ENCODE results near the gene EEF1AKMT4. TPM values are rescaled to one million over a fixed set of nuclear protein-coding genes. Genes with fewer than 3 reads are reported as not detected.
A peak's percentile ranks its signal among the peaks of the same experiment; 100 is the strongest.

The EEF1AKMT4 gene
- total and polyA plus RNA-seq, 2 experiments from 2014 or later: 4.3 to 10.6 TPM

GRCh38 chr3:184239221-184239620 is 10.3 kb upstream of the EEF1AKMT4 start:
- TF ChIP-seq CTCF (IDR thresholded peaks at IDR 0.05; ENCODE audit: low read depth, low read length): no peak
- no peak for DNase-seq (ENCODE audit: low read depth in 1 of 2, low spot score in 1 of 2)
- no peaks in the 10 kb centered on the region for H3K9me3 ChIP-seq (ENCODE audit: low read depth)
- no peak overlapping the region for H3K27ac ChIP-seq
- peaks cover 5% of the 10 kb centered on the region for H3K36me3 ChIP-seq
- H3K27me3 ChIP-seq: peaks cover 46% of the 10 kb centered on the region
- no peaks in the 10 kb centered on the region for H3K4me1 ChIP-seq (ENCODE audit: low read depth)
- no peak overlapping the region for H3K4me3 ChIP-seq

- no peak for DNase-seq (ENCODE audit: low read depth in 1 of 2, low spot score in 1 of 2)
- no peaks in the 10 kb centered on the region for H3K4me1 ChIP-seq (ENCODE audit: low read depth)
- H3K9me3 ChIP-seq (ENCODE audit: low read depth): no peaks in the 10 kb centered on the region
- H3K27me3 ChIP-seq: peaks cover 41% of the 10 kb centered on the region
- H3K27ac ChIP-seq: no peak overlapping the region
- H3K4me3 ChIP-seq: no peak overlapping the region
- TF ChIP-seq CTCF (IDR thresholded peaks at IDR 0.05; ENCODE audit: low read depth, low read length): no peak
- H3K36me3 ChIP-seq: peaks cover 6% of the 10 kb centered on the region
Observed at GRCh38 chr3:184239708-184240107, 9.8 kb upstream of the EEF1AKMT4 start.

- Histone ChIP-seq H3K9me3 (ENCODE audit: low read depth) (no peaks in the 10 kb centered on the region), H3K4me3 (no peak overlapping the region), H3K4me1 (ENCODE audit: low read depth) (no peaks in the 10 kb centered on the region), H3K27me3 (peaks cover 36% of the 10 kb centered on the region), H3K36me3 (peaks cover 11% of the 10 kb centered on the region), H3K27ac (no peak overlapping the region)
- TF ChIP-seq CTCF (IDR thresholded peaks at IDR 0.05; ENCODE audit: low read depth, low read length): no peak
- DNase-seq (ENCODE audit: low read depth in 1 of 2, low spot score in 1 of 2): peak; percentile 47 to 71
Observed at GRCh38 chr3:184240384-184241140, 8.9 kb upstream of the EEF1AKMT4 start.

- Histone ChIP-seq H3K4me1 (ENCODE audit: low read depth) (no peaks in the 10 kb centered on the region), H3K36me3 (peaks cover 11% of the 10 kb centered on the region), H3K4me3 (no peak overlapping the region), H3K27me3 (peaks cover 36% of the 10 kb centered on the region), H3K9me3 (ENCODE audit: low read depth) (no peaks in the 10 kb centered on the region), H3K27ac (no peak overlapping the region)
- TF ChIP-seq CTCF (IDR thresholded peaks at IDR 0.05; ENCODE audit: low read depth, low read length): no peak
- no peak for DNase-seq (ENCODE audit: low read depth in 1 of 2, low spot score in 1 of 2)
Observed at GRCh38 chr3:184241141-184241446, 8.4 kb upstream of the EEF1AKMT4 start.

GRCh38 chr3:184241447-184242296 is 7.8 kb upstream of the EEF1AKMT4 start:
- Histone ChIP-seq H3K9me3 (ENCODE audit: low read depth) (no peaks in the 10 kb centered on the region), H3K4me1 (ENCODE audit: low read depth) (no peaks in the 10 kb centered on the region), H3K27ac (no peak overlapping the region), H3K4me3 (no peak overlapping the region), H3K27me3 (peaks cover 36% of the 10 kb centered on the region), H3K36me3 (peaks cover 11% of the 10 kb centered on the region)
- TF ChIP-seq CTCF (IDR thresholded peaks at IDR 0.05; ENCODE audit: low read depth, low read length): peak; percentile 58
- peak; percentile 45 to 63 for DNase-seq (ENCODE audit: low read depth in 1 of 2, low spot score in 1 of 2)

Measured in cardiac muscle cell (in vitro differentiated cells and primary cell).